Measurements from ENCODE around the gene INTS3. TPM values are rescaled to one million over a fixed set of nuclear protein-coding genes. Genes with fewer than 3 reads are reported as not detected.
A peak's percentile ranks its signal among the peaks of the same experiment; 100 is the strongest.

INTS3 gene
- total RNA-seq, 4 donors from 2014 or later = 24.3 to 75.1 (median 42.4) TPM

- TF ChIP-seq, protein P1, sequence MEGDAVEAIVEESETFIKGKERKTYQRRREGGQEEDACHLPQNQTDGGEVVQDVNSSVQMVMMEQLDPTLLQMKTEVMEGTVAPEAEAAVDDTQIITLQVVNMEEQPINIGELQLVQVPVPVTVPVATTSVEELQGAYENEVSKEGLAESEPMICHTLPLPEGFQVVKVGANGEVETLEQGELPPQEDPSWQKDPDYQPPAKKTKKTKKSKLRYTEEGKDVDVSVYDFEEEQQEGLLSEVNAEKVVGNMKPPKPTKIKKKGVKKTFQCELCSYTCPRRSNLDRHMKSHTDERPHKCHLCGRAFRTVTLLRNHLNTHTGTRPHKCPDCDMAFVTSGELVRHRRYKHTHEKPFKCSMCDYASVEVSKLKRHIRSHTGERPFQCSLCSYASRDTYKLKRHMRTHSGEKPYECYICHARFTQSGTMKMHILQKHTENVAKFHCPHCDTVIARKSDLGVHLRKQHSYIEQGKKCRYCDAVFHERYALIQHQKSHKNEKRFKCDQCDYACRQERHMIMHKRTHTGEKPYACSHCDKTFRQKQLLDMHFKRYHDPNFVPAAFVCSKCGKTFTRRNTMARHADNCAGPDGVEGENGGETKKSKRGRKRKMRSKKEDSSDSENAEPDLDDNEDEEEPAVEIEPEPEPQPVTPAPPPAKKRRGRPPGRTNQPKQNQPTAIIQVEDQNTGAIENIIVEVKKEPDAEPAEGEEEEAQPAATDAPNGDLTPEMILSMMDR (IDR thresholded peaks at IDR 0.05) = no peak
- no peak for TF ChIP-seq POLR2A (IDR thresholded peaks at IDR 0.05)
- DNase-seq = no peak
- no peaks in the 10 kb centered on the region for H3K4me1 ChIP-seq
- H3K9me3 ChIP-seq = no peaks in the 10 kb centered on the region
- no peak overlapping the region for H3K4me3 ChIP-seq
- no peak overlapping the region for H3K27ac ChIP-seq
- no peaks in the 10 kb centered on the region for H3K27me3 ChIP-seq
- H3K36me3 ChIP-seq = no peaks in the 10 kb centered on the region
Measured at GRCh38 chr1:153688736-153689328, 39.0 kb upstream of the INTS3 start.

DNA sequence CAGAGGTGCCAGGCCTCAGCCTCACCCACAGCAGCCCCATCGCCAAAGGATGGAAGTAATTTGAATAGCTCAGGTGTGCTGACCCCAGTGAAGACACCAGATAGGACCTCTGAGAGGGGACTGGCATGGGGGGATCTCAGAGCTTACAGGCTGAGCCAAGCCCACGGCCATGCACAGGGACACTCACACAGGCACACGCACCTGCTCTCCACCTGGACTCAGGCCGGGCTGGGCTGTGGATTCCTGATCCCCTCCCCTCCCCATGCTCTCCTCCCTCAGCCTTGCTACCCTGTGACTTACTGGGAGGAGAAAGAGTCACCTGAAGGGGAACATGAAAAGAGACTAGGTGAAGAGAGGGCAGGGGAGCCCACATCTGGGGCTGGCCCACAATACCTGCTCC is 34.4 kb upstream of the INTS3 start:
- Histone ChIP-seq H3K9me3 (no peaks in the 10 kb centered on the region), H3K36me3 (no peaks in the 10 kb centered on the region), H3K4me1 (no peaks in the 10 kb centered on the region), H3K27me3 (no peaks in the 10 kb centered on the region), H3K4me3 (no peak overlapping the region), H3K27ac (no peak overlapping the region)
- TF ChIP-seq, protein P1 (IDR thresholded peaks at IDR 0.05) = no peak
- no peak for TF ChIP-seq POLR2A (IDR thresholded peaks at IDR 0.05)
- DNase-seq = no peak

- Histone ChIP-seq H3K4me1 (no peaks in the 10 kb centered on the region), H3K27me3 (no peaks in the 10 kb centered on the region), H3K27ac (peak overlapping the region in 2 of 4 donors; percentile 64 to 84), H3K36me3 (no peaks in the 10 kb centered on the region), H3K4me3 (no peak overlapping the region), H3K9me3 (no peaks in the 10 kb centered on the region)
- no peak for DNase-seq
- TF ChIP-seq, protein P1 (IDR thresholded peaks at IDR 0.05) = no peak
- no peak for TF ChIP-seq POLR2A (IDR thresholded peaks at IDR 0.05)
Measured at GRCh38 chr1:153696741-153697140, 31.1 kb upstream of the INTS3 start.

DNA sequence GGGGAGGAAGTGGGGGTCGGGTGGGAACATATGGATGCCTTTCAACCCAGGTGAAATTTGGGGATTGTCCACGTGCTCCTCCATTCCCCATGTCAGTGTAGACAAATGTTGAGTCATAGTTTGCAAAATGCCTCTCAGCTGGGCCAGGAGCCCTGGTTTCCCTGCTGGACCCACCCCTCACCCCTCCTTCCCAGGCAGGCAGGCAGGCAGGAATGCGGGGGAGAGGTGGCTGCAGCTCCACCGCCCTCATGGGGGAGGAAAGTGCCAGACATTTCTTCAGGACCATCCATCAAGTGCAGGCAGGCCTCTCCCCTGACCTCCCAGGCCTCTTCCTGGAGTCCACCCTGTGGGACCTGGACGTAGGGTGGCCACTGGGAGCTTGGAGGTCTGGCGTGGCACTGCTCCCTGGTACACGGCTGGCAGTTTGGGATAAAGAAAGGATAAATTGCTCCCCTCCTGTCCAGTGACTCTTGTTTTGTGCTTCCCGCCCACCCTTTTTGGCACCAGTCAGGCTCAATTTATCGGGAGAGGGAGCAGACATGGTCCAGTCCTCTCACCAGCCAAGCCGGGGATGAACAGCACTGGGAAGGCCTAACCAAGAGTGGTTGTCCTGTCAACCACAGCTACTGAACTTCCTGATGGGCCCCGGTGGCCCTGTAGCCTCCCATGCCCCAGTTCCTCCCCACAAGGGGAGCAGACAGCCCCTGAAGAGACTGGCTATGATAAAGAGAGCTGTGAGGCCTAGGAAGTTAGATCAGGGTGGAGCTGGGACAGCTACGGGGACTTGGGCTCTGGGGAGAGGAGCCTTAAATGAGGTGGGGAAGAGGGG is 30.4 kb upstream of the INTS3 start:
- Histone ChIP-seq H3K4me3 (no peak overlapping the region), H3K4me1 (no peaks in the 10 kb centered on the region), H3K36me3 (no peaks in the 10 kb centered on the region), H3K27me3 (no peaks in the 10 kb centered on the region), H3K9me3 (no peaks in the 10 kb centered on the region), H3K27ac (peak overlapping the region; percentile 46 to 84 (median 66))
- TF ChIP-seq POLR2A (IDR thresholded peaks at IDR 0.05) = no peak
- DNase-seq = no peak

GRCh38 chr1:153698020-153698922 is 29.6 kb upstream of the INTS3 start:
- Histone ChIP-seq H3K27ac (peak overlapping the region; percentile 46 to 84 (median 66)), H3K4me3 (peak overlapping the region in 1 of 4 donors; percentile 7), H3K27me3 (no peaks in the 10 kb centered on the region), H3K9me3 (no peaks in the 10 kb centered on the region), H3K4me1 (no peaks in the 10 kb centered on the region), H3K36me3 (no peaks in the 10 kb centered on the region)
- peak in 1 of 3 donors; percentile 55 for DNase-seq
- TF ChIP-seq, protein P1 (IDR thresholded peaks at IDR 0.05) = no peak
- TF ChIP-seq POLR2A (IDR thresholded peaks at IDR 0.05) = no peak
